ENCODE results near the gene LSAMP. TPM values are rescaled to one million over a fixed set of nuclear protein-coding genes. Genes with fewer than 3 reads are reported as not detected.

Gene LSAMP
- total RNA-seq, 4 donors from 2014 or later: 1.1 to 3.5 (median 2.0) TPM

GRCh38 chr3:116384717-116385116, 60.6 kb downstream of the LSAMP start:
- WGBS, 2 donors: 79 to 83% methylated on average over 2 of the region's 2 CpGs
- TF ChIP-seq POLR2A (IDR thresholded peaks at IDR 0.05): no peak
- TF ChIP-seq CTCF (IDR thresholded peaks at IDR 0.05): no peak
- DNase-seq (ENCODE audit: low spot score in 2 of 2): no peak
- H3K4me3 ChIP-seq (ENCODE audit: low read depth, poor library complexity, severe bottlenecking): no peak overlapping the region
- intact Hi-C loops (cut with DNase I; ENCODE audit: low total_unique reads): no loop called here

- WGBS, 2 donors: 59 to 92% methylated on average over 1 of the region's 1 CpG
- no peak for DNase-seq (ENCODE audit: low spot score in 2 of 2)
- no peak overlapping the region for H3K4me3 ChIP-seq (ENCODE audit: low read depth, poor library complexity, severe bottlenecking)
- no peak for TF ChIP-seq CTCF (IDR thresholded peaks at IDR 0.05)
- TF ChIP-seq POLR2A (IDR thresholded peaks at IDR 0.05): no peak
- intact Hi-C loops (cut with DNase I; ENCODE audit: low total_unique reads): no loop called here
Observed at GRCh38 chr3:116378077-116378476, 67.2 kb downstream of the LSAMP start.

GRCh38 chr3:116374901-116375300, 70.4 kb downstream of the LSAMP start:
- H3K4me3 ChIP-seq (ENCODE audit: low read depth, poor library complexity, severe bottlenecking): no peak overlapping the region
- intact Hi-C loops (cut with DNase I; ENCODE audit: low total_unique reads): no loop called here
- TF ChIP-seq POLR2A (IDR thresholded peaks at IDR 0.05) (no peak), CTCF (IDR thresholded peaks at IDR 0.05) (no peak)
- 46 to 54% methylated on average over 2 of the region's 2 CpGs for WGBS, 2 donors
- no peak for DNase-seq (ENCODE audit: low spot score in 2 of 2)

GRCh38 chr3:116367761-116368395, 77.4 kb downstream of the LSAMP start:
- TF ChIP-seq CTCF (IDR thresholded peaks at IDR 0.05) (no peak), POLR2A (IDR thresholded peaks at IDR 0.05) (no peak)
- intact Hi-C loops (cut with DNase I; ENCODE audit: low total_unique reads): no loop called here
- DNase-seq (ENCODE audit: low spot score in 2 of 2): no peak
- WGBS, 2 donors: 71 to 79% methylated on average over 9 of the region's 9 CpGs
- H3K4me3 ChIP-seq (ENCODE audit: low read depth, poor library complexity, severe bottlenecking): no peak overlapping the region

GRCh38 chr3:116356056-116356455, 89.2 kb downstream of the LSAMP start:
- no peak for TF ChIP-seq POLR2A (IDR thresholded peaks at IDR 0.05)
- TF ChIP-seq CTCF (IDR thresholded peaks at IDR 0.05): no peak
- H3K4me3 ChIP-seq (ENCODE audit: low read depth, poor library complexity, severe bottlenecking): no peak overlapping the region
- no peak for DNase-seq (ENCODE audit: low spot score in 2 of 2)
- WGBS, 2 donors: 94 to 97% methylated on average over 2 of the region's 2 CpGs
- intact Hi-C loops (cut with DNase I; ENCODE audit: low total_unique reads): no loop called here

- no peak for TF ChIP-seq POLR2A (IDR thresholded peaks at IDR 0.05)
- TF ChIP-seq CTCF (IDR thresholded peaks at IDR 0.05): no peak
- H3K4me3 ChIP-seq (ENCODE audit: low read depth, poor library complexity, severe bottlenecking): no peak overlapping the region
- intact Hi-C loops (cut with DNase I; ENCODE audit: low total_unique reads): no loop called here
- DNase-seq (ENCODE audit: low spot score in 2 of 2): no peak
Observed at GRCh38 chr3:116354382-116354781, 90.9 kb downstream of the LSAMP start.

Measured in lower leg skin (tissue), 4 donors.